Femur (tissue), 1 donor: Measurements from ENCODE around the gene ADAMTS19.
A peak's percentile ranks its signal among the peaks of the same experiment; 100 is the strongest.
"Not testable (repeated sequence)": the region's sequence is repeated elsewhere in the genome, so short reads cannot be mapped to it uniquely, and the experiment has no call there.

Source experiments
- DNase-seq: peaks from one replicate; pipeline ENCODE4 v3.0.0-alpha.2; 2017

The ADAMTS19 gene, protein sequence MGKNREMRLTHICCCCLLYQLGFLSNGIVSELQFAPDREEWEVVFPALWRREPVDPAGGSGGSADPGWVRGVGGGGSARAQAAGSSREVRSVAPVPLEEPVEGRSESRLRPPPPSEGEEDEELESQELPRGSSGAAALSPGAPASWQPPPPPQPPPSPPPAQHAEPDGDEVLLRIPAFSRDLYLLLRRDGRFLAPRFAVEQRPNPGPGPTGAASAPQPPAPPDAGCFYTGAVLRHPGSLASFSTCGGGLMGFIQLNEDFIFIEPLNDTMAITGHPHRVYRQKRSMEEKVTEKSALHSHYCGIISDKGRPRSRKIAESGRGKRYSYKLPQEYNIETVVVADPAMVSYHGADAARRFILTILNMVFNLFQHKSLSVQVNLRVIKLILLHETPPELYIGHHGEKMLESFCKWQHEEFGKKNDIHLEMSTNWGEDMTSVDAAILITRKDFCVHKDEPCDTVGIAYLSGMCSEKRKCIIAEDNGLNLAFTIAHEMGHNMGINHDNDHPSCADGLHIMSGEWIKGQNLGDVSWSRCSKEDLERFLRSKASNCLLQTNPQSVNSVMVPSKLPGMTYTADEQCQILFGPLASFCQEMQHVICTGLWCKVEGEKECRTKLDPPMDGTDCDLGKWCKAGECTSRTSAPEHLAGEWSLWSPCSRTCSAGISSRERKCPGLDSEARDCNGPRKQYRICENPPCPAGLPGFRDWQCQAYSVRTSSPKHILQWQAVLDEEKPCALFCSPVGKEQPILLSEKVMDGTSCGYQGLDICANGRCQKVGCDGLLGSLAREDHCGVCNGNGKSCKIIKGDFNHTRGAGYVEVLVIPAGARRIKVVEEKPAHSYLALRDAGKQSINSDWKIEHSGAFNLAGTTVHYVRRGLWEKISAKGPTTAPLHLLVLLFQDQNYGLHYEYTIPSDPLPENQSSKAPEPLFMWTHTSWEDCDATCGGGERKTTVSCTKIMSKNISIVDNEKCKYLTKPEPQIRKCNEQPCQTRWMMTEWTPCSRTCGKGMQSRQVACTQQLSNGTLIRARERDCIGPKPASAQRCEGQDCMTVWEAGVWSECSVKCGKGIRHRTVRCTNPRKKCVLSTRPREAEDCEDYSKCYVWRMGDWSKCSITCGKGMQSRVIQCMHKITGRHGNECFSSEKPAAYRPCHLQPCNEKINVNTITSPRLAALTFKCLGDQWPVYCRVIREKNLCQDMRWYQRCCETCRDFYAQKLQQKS

GRCh38 chr5:129459777-129460671, at the start of gene ADAMTS19:
Gene ADAMTS19, plus strand, starts transcription at chr5:129460298. Its CDS starts 94 bp downstream, at chr5:129460392.
- peak; percentile 72 for DNase-seq

DNA sequence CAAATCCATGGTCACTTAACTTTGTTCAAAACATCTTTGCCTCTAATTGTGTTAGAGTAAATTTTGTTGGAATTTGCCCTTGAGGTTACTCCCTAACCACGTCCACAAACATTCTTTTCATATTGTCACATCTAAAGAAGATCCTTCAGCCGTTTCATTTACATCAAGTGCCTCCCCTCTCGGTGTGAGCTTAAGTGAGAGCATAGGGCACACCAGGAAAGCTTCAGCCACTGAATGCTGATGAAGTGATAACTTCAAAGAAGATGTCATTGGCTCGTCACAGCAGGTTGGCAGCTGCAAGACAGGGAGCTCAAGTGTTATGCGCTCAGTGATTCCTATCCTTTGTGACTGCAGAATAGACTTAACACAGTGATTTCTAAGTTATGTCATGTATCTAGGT, 49.6 kb upstream of the ADAMTS19 start:
- no peak for DNase-seq

DNA sequence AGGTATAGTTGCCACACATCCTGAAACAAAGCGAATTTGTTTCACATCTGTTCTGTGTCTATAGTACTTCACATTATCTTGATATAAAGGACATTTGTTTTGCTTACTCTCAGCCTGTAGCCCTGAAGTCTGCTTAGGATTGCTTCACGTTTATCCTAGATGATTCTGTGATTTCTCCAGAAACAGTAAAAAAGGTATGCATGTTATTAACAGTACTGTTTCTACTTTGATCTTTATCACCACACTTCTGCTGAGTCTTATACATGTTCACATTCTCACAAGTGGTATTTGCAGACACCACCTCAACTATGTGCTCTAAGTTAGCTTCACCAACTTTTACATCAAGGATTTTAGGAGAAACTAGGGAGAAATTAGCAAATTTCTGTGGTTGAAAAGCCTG, 47.4 kb upstream of the ADAMTS19 start:
- no peak for DNase-seq

DNA sequence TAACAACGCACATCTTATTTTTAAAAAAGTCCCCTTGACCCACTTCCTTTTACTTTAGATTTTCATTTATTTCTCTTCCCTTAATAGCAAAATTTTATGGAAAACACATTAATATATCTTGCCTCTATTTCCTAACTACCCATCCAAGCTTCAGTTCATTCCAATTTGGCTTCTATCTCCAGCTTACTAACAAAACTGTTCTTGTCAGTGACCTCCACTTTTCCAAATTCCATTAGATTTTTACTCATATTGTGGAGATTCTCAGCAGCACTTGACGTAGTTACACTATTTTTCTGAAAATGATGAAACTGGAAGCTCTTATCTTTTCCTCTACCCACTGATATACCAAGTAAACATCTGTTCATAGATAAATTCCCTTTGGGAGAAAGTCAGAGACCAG, 46.5 kb upstream of the ADAMTS19 start:
- no peak for DNase-seq

- no peak for DNase-seq
Observed at GRCh38 chr5:129419292-129419691, 40.8 kb upstream of the ADAMTS19 start.

- DNase-seq = no peak
Observed at GRCh38 chr5:129425031-129425430, 35.1 kb upstream of the ADAMTS19 start.

GRCh38 chr5:129426071-129426470, 34.0 kb upstream of the ADAMTS19 start:
- DNase-seq = no peak

DNA sequence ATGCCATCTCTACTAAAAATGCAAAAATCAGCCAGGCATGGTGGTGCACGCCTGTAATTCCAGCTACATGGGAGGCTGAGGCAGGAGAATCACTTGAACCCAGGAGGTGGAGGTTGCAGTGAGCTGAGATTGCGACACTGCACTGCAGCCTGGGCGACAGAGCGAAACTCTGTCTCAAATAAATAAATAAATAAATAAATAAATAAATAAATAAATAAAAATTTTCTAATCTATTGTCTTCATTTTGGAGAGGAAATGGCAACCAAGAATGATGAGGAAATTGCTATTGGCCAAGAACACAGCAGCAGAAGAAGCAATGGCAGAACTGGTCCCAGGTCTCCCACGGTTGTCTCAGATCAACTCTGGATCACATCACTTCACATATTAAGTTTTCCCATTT, 31.5 kb upstream of the ADAMTS19 start:
- not testable (repeated sequence) for DNase-seq

- DNase-seq = no peak
Observed at GRCh38 chr5:129431406-129431805, 28.7 kb upstream of the ADAMTS19 start.

GRCh38 chr5:129438322-129438721, 21.8 kb upstream of the ADAMTS19 start:
- no peak for DNase-seq

DNA sequence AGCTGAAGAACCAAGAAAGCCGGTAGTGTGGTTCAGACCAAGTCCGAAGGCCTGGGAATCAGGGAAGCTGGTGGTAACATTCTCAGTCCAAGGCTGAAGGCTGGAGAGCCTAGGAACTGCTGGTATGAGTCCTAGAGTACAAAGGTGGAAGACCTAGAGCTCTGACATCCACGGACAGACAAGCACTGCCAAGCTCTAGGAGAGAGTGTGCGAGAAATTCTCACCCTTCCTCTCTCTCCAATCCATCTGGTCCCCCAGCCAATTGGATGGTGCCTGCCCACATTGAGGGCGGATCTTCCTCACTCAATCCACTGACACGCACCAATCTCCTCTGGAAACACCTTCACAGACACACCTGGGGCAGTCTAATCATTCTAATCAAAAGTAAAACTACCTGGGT, 19.7 kb upstream of the ADAMTS19 start:
- DNase-seq = no peak

GRCh38 chr5:129441096-129441495, 19.0 kb upstream of the ADAMTS19 start:
- DNase-seq = no peak

DNA sequence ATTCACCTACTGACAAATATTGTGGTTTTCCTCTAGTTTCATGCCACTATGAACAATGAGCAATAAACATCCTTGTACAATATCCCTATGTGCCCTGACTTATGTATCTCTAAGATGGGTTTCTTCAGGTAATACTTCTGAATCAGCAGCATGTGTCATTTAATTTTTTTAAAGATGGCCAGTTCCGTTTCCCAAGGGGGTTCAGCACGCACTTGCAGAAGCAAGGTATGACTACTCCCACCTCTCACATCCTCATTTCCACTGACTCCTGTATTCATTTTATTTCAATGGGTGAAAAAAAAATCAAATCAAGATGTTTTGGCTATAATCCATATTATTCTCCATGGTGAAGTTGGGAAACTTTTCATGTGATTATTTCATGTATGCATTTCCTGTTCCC, 14.7 kb upstream of the ADAMTS19 start:
- no peak for DNase-seq

GRCh38 chr5:129447968-129448367, 12.1 kb upstream of the ADAMTS19 start:
- no peak for DNase-seq

DNA sequence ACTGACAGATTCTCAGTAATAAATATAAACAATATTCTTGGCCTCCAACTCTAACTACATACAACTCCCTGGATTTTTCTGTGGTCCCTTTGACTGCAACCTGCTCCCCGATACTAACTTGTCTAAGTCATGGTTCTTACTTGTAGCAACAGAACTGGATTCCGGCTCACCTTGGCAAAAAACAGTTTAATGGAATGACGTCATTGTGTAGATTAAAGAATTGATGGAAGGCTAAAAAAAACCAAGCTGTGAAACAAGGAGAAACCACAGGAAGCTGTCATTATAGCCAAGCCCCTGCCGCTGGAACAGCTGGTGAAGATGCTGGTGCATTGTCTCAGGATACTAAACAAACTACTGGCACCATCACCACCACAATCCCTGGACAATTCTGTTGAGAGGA, 11.4 kb upstream of the ADAMTS19 start:
- DNase-seq = no peak

GRCh38 chr5:129454461-129454860, 5.6 kb upstream of the ADAMTS19 start:
- no peak for DNase-seq

- no peak for DNase-seq
Observed at GRCh38 chr5:129459450-129459776, 685 bp upstream of the ADAMTS19 start.

DNA sequence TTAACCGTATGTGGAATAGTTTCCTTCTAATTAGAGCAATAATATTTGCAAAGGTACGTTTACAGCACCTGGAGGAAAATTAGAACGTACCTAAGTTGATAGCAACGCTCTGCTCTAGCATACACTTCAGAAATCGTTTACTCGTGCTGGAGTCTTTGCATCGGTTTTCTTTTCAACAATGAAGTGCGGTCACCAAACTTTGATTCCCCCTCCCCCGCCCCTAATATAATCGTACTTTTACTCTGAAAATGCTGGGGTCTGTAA, 506 bp downstream of the ADAMTS19 start:
- DNase-seq = no peak

DNA sequence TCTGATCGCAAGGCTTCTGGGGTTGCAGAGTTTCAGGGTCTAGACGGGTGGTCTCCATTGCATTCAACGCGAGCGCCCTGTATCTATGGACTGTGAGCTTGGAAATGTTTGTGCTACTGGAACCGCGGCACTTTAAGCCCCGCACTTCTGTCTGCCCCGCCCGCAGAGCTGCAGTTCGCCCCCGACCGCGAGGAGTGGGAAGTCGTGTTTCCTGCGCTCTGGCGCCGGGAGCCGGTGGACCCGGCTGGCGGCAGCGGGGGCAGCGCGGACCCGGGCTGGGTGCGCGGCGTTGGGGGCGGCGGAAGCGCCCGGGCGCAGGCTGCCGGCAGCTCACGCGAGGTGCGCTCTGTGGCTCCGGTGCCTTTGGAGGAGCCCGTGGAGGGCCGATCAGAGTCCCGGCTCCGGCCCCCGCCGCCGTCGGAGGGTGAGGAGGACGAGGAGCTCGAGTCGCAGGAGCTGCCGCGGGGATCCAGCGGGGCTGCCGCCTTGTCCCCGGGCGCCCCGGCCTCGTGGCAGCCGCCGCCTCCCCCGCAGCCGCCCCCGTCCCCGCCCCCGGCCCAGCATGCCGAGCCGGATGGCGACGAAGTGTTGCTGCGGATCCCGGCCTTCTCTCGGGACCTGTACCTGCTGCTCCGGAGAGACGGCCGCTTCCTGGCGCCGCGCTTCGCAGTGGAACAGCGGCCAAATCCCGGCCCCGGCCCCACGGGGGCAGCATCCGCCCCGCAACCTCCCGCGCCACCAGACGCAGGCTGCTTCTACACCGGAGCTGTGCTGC, 1.0 kb downstream of the ADAMTS19 start:
- DNase-seq = peak; percentile 69

DNA sequence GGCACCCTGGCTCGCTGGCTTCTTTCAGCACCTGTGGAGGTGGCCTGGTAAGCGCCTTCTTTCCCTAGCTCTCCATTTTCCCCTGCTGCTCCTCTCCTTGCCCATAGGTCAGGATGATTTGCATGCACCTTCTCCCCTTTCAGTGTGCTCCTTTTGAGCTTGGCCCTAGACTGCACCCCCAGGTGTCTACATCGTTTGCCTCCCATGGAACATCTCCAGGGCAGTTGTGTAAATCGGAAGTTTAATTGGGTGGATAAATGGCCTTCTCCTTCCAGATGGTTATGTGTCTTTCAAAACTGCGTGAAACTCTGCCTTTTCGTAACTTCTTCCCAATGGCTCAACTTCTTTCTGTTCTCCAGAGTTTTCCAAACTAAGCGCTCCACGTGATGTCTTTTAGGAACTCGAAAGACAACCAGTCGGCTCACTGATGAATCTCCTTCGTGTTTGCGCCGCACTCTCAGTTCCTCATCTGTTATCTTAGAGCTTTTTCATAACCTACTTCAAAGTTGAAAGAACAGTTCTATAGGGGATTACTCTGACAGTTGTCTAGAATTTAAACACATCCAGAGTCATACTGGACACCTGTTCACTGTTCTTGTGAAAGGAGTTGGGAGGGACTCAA, 1.7 kb downstream of the ADAMTS19 start:
- no peak for DNase-seq

- DNase-seq = no peak
Observed at GRCh38 chr5:129465776-129466344, 5.8 kb downstream of the ADAMTS19 start.
